Epithelial cell of proximal tubule (primary cell): ENCODE measurements around the gene RPS21. TPM values are rescaled to one million over a fixed set of nuclear protein-coding genes. Genes with fewer than 3 reads are reported as not detected.

Source experiments
- DNase-seq: peaks from one replicate; pipeline ENCODE4 v3.0.0-alpha.2; 2011; ENCODE audit warnings: low read depth
- H3K4me3 ChIP-seq: 2 replicates; pipeline ENCODE4 v1.5.1; 2011; ENCODE audit warnings: low read depth, mild to moderate bottlenecking, low read length
- CTCF ChIP-seq: conservative IDR thresholded peaks from 2 replicates; pipeline ENCODE4 v1.5.1; 2012; ENCODE audit warnings: low read depth, mild to moderate bottlenecking, low read length
- total RNA-seq: library from RNA; depleted of rRNA; stranded (reverse); fragments of >200 nt; gene quantifications from 2 replicates; pipeline ENCODE4 v1.2.3, GENCODE V29; 2015

Gene RPS21
- total RNA-seq, 1 donor from 2014 or later, result 2,322 TPM

- TF ChIP-seq CTCF, result no peak
- H3K4me3 ChIP-seq, result no peak overlapping the region
- no peak for DNase-seq
Measured at GRCh38 chr20:62428002-62428372, 41.1 kb downstream of the RPS21 start.

DNA sequence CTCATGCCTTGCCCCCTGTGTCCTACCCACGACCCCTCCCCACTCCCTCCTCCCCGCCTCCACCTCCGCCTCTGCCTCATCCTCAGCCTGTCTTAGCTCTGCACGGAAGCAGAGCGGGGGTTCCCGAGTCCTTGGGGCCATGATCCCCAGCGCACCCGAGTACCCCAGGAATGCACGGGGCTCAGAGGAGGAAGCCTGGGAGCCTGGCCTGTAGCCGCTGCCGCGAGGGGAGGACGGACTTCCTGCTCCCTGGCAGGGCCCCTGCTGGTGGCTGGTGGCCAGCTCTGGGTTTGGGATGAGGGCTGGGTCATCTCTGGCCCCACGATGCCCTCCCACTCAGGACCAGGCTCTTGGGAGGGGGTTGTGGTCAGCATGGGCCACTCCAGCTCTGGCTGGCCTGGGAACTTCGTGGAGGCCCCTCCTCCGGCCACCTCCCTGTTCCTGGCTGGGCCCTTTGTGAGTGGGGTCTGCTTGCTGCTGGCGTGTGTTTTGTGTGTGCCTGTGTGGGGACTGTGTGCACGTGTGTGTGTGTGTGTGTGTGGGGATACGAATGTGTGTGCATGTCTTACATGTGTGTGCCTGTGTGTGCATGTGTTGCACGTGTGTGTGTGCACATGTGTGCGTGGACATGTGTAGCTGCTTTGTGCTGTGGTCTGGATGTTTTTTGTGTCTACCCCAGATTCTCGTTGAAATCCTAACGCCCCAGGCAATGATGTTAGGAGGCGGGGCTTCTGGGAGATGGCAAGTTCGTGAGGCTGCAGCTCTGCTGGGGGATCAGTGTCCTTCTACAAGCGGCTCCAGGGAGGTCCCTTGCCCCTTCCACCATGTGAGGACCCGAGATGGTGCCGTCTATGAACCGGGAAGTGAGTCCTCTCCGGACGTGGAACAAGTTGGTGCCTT is 41.7 kb downstream of the RPS21 start:
- TF ChIP-seq CTCF, result no peak
- no peak for DNase-seq
- H3K4me3 ChIP-seq, result no peak overlapping the region

GRCh38 chr20:62429455-62430310 is 42.8 kb downstream of the RPS21 start:
- no peak for DNase-seq
- TF ChIP-seq CTCF, result no peak
- H3K4me3 ChIP-seq, result no peak overlapping the region

DNA sequence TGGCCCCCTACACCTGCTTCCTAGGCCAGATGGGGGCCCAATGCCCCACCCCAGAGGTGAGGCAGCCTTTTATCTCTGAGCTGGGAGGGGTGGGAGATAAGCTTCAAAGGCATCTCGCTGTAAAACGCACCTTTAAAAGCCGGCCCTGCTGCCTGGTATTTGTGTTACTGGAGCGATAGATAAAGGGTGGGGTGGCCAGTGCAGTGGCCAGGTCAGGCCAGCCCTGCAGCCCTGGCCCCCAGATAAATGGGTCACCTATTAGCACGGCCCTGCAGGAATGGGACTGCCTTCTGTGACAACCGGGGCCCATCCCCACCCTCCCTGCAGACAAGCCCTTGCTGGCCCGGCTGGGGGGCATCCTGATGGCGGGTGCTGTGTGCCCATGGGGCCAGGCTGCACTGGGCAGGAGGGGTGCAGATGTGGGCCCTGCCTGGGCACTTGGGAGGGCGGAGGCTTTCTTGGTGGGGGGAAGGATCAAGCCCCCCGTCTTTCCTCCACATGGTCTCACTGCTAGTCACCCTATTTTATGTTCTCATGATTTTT is 43.5 kb downstream of the RPS21 start:
- no peak for DNase-seq
- H3K4me3 ChIP-seq, result no peak overlapping the region
- no peak for TF ChIP-seq CTCF

- DNase-seq, result no peak
- no peak for TF ChIP-seq CTCF
- no peak overlapping the region for H3K4me3 ChIP-seq
Measured at GRCh38 chr20:62430866-62431447, 44.1 kb downstream of the RPS21 start.

DNA sequence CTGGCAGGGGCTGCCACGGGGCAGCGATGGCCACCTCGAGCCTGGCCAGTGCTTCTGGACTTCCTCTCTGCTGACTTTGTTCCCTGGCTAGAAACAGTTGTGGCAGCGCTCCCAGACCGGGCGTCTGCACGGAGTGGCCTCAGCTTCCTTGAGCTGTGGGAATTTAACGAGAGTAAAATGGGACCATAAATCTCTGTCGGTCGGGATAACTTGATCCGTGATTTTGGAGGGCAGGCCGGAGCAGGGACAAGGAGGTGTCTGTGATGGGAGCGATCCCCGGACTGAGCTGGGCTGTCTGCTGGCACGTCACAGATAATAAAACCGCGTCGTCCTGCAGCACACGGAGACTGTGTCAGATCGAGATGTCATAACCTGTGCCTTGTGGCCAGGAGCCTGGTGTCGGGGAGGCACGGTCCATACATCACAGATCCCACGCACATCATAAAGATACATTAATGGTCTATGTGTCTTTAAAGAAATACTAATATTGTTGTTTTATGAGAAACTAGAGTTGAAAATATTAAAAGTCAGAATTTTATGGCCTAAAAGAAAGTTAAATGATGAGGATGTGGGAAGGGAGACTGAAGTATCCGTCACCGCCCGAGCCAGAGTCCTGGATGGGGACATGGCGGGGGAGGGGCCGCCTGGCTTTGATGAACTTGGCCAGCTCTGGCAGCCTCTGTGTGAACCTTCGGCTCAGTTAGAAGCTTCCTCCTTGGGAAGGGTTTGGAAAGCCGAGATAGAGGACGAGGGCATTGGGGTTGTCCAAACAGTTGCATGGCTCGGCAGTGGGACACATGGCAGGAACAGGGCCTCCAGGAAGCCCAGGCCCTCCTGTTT is 47.0 kb downstream of the RPS21 start:
- no peak for TF ChIP-seq CTCF
- no peak for DNase-seq
- no peak overlapping the region for H3K4me3 ChIP-seq
